Occipital lobe (tissue), 2 donors: ENCODE measurements around the gene MTMR12. TPM values are rescaled to one million over a fixed set of nuclear protein-coding genes. Genes with fewer than 3 reads are reported as not detected.
"Not testable (repeated sequence)": the region's sequence is repeated elsewhere in the genome, so short reads cannot be mapped to it uniquely, and the experiment has no call there.

ENCODE experiments used
- DNase-seq: peaks from one replicate; lab custom pipeline; 2025; lab: John Stamatoyannopoulos, UW
- total RNA-seq: library from RNA; depleted of rRNA; stranded (reverse); fragments of >200 nt; gene quantifications from one replicate; pipeline ENCODE4 v1.2.3, GENCODE V29; 2014

Gene MTMR12
- total RNA-seq, 1 donor from 2014 or later: 23.2 TPM

DNA sequence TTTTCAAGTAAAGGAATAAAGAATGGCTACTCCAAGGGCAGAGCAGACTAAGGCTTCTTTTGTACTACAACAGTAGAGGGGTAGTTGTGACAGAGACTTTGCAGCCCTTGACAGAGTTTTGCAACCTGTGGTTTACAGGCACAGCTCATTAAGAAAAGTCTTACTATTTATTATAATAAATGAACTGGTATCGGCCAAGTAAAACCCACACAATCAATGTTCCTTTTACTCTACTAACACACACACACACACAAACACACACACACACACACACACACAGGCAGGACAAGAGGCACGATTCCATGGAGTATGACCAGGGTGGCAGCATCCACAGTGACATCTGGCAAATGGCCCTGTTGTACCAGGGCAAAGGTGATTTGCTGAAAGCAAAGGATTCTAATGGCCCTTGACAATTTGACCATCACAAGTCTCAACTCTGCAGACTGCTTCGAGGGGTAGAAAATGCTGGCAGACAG lies 79.5 kb downstream of the MTMR12 start:
- no peak for DNase-seq

DNA sequence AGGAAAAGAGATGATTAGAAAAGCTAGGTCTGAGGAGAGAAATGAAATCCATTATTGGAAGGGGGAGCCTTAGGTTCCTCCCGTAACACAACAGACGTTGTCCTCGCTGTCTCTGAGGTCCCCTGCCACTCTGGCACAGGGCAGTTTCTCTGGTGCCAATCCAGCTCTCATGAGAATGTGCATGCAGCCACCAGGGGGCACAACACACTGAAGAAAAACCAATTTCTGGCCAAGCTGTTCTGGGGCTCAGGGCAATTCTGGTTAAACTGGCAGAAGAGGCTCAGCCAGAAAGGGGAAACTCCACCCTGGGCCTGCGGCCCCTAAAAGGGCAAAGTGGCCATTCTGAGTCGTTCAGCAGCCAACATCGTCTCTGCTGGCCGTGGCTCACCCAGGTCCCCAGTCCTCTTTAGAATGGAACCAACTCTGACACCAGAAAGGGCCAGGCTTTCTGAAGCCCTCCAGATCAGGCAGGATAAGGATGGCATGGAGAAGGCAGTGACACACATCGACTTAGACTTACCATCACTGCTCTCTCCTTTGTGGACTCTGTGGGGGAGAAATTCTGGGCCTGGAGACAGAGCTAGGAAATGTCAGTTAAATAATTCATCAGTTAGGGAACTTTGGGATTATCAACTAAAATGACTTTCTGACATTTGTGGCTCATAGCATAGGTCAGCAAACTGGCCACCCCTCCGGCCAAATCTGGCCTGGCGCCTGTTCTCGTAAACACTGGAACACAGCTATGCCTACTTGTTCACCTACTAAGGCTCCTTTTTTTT lies 80.1 kb downstream of the MTMR12 start:
- DNase-seq: peak; percentile 61

DNA sequence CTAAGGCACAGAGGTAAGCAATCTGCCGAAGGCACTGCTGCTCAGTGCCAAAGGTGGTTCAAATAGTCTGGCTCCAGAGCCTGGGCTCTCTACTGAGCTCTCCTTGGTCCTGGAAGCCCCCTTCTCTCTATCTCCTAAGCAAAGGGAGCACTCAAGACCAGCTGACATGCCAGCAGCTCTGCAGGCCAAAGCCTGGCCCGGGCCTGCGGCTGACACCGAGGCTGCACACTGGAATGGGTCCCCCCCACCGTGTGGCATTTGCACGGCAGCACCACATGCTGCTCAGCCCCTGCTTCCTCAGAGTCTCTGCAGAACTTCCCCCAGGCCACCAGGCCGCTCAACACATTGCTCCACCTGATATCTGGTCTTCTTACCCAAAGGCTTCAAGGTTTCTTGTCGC lies 80.8 kb downstream of the MTMR12 start:
- no peak for DNase-seq

DNA sequence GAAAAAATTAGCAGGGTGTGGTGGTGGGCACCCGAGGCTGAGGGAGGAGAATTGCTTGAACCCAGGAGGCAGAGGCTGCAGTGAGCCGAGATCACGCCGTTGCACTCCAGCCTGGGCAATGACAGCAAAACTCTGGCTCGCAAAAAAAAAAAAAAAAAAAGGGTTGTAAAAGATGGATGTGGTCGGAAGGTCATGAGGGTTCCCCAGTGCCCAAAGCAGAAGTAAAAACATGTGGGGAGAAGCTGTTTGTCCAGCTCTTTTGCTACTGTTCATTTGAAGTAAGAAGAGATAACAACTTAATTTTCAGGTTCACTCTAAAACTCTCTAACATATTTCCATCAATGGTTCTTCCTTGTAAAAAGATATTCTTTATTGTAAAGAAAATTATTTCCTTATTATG lies 81.5 kb downstream of the MTMR12 start:
- no peak for DNase-seq

DNA sequence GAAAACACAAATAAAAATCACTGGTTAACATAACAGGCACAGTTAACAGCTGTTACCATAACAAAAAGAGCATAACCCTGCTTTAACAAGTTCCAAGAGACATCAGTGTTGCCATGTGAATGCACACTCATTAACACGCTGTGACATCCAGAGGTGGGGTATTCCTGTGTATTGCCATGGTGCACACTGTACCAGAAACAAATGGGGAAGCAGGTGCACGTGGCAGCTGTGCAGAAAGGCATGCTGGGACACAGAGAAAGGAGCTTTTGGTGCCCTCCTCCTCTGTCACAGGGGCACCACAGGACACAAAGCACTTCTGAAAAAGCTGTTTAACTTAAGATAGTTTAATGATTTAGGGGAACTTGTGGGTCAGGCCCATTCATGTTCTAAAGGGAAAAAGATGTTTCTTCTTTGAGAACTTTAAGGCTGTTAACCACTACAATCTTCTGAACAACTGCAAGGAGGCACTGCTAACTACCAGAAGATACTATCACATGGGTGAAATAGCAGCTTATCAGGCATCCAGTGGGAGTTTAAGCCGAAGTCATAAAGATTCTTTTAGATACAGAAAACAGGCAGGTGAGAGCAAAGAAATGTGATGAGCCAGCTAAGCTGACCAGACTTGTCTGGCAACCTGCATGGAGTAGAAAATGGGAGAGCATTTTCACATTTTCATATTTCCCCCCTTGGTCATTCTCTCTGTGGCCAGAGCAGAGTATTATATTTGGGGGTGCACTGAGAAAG lies 82.2 kb downstream of the MTMR12 start:
- DNase-seq: no peak

DNA sequence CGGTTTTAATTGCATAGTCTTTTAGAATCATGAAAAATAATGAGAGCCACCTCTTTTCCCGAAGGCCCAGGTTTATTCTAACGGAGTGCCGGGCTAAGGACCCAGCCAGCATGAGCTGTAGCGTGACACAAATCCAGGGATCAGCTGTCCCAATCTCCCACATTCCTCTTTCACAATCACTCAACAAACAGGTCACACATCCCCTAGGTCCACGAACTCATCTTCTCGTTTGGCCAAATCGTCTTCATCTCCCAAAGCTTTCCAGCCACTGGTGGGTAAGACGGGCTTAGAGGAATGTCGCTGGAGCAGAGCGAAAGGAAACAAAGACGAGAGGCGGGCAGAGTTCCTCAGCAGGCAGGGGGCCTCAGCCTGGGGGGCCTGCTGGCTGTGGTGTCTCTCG lies 83.2 kb downstream of the MTMR12 start:
- DNase-seq: no peak

DNA sequence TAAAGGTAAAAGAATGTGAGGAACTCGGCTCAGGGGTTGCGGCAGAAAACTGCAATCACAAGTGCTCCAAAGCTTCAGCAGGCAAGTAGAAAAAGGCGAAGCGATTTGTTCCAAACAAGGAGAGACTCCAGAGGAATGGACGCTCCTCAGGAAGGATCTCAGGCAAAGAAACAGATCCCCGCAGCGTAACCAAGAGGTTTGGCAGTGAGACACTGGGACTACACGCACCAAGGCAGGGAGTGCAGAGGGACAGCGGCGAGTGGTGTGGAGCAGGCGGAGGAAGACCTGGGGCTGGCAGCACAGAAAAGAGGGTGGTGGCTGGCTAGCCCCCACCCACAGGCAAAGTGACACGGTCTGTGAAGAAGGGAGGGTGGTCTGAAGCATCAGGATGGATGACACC lies 83.9 kb downstream of the MTMR12 start:
- no peak for DNase-seq

DNA sequence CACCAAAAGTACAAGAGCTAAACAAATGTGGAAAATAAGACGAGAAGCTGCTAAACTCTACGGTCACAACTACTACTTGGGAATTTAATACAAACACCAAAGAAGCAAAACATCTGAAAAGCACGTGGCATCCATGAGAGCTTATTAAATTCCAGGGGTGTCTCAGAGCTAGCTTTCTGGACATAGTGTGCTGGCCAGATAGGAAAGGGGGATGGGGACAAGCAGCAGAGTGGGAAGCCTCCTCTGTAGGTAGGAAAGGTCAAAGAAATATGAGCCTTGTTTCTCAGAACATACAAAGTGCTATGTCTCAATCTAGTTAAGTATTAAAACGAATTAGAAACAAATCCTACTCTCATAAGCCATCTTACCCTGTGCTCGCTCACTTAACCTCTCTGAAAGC lies 87.3 kb downstream of the MTMR12 start:
- no peak for DNase-seq

DNA sequence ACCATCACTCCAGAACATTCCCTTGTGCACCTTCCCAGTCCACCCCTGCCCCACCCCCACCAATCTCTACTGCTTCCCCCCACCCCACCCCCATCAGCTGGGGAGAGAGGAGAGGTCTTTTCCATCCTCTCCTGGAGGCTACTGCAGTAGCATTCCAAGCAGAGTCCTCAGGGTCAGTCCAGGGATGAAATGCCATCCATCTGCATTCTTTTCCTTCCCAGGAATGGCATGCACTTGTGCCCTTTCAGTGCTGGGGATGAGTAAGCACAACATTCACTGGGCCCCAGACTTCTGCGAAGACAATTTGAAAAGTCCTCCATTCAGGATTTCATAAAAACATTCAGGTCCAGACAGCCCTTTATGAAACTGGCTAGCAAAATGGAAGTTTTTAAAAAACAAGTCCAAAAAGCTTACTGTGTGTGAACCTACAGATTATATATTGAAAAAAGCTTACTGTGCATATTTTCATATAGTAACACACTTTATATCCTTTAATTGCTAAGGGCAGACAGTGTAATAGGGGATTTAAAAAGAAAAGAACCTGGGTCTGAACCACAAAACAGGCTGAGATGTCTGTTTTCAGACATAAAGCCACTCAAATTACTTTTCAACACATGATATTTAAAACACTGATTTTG lies 88.6 kb downstream of the MTMR12 start:
- no peak for DNase-seq

DNA sequence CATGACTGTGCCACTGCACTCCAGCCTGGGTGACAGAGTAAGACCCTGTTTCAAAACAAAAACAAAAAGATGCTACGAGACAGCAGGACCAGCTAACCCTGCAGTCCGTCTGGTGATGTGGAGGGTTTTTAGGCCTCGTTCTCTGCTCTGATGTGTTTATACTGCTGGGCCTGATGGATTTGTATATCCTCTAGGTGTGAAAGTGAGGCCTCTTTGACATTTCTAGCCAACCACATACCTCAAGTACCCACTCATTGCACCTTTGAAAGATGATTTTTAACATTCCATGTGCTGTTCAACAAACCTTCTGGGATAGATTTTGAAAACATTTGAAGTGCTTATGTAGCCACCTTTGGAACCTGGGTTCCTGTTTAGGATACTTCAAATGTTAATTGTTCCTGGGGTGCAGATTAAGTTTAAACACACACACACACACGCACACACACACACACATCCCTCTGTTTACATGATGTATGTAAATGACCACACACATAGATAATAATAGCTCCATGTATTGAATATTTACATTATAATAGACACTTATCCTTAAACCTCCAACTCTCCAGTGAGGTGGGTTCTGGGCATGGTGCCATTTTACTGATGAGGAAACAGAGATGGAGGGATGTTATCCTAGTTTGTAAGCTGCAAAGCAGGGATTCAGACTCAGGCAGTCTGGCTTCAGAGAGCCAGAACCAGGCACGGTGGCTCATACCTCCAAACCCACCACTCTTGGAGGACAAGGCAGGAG lies 89.8 kb downstream of the MTMR12 start:
- DNase-seq: no peak

DNA sequence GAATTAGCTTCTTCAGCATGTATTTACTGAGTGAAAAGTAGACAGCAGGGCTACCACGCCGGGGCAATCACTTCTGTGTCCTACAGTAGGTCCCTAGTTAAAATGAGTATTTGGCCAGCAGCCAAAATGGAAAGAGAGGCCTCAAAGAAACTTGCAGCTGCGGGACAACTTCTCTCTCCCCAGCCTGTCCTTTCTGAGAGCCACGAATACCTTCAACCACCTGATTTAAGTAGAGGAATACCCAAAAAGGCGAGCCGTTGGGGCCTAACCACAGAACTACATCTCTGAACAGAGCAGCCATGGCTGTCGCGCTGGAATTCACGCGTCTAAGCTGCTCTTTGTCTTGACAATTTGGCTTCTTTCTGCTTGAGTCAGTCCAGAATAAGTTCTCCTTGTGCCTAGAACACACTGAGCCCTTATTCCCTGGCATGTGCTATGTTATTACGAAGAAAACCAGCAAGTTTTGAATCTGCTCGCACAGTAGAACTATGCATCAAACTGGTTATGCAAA lies 94.8 kb downstream of the MTMR12 start:
- DNase-seq: no peak

DNA sequence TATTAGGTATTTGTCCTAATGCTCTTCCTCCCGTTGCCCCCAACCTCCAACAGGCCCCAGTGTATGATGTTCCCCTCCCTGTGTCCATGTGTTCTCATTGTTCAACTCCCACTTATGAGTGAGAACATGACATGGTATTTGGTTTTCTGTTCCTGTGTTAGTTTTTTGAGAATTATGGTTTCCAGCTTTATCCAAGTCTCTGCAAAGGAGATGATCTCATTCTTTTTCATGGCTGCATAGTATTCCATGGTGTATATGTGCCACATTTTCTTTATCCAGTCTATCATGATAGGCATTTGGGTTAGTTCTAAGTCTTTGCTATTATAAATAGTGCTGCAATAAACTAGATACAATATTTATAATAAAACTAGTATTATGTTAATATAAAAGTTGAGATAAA lies 98.4 kb downstream of the MTMR12 start:
- DNase-seq: not testable (repeated sequence)

DNA sequence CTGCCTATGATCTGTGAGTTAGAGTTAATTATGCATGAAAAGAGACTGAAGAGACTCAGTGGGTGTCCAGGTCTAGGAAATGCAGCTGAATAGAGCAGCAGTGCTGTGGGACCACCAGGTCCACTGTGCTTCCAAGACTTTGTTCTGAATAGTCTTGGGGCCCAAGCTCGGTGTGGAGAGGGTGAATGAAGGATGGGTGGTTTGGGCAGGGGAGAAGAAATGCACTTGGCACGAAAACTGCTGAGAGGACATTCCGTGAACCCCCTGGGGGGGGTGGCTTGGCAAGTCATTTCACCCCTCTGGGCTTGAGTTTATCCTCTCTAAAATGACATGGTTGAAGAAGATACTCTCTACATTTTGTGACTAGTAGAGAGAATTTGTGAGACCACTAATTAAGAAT lies 102.6 kb downstream of the MTMR12 start:
- DNase-seq: no peak

DNA sequence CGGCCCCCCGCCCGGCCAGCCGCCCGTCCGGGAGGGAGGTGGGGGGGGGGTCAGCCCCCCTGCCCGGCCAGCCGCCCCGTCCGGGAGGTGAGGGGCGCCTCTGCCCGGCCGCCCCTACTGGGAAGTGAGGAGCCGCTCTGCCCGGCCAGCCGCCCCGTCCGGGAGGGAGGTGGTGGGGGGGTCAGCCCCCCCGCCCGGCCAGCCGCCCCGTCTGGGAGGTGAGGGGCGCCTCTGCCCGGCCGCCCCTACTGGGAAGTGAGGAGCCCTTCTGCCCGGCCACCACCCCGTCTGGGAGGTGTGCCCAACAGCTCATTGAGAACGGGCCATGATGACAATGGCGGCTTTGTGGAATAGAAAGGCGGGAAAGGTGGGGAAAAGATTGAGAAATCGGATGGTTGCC lies 103.9 kb downstream of the MTMR12 start:
- not testable (repeated sequence) for DNase-seq

DNA sequence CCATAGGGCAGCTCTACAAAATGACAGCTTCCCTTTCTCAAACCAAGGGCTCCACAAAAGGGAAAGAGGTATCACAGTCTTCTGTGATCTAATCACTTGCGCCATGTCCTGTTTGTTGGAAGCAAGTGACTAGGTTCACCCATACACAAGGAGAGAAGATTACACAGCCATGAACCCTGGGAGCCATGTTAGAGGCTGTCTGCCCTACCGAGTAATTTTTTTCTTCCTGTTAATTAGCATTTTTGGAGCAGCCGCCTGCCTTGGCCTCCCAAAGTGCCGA lies 105.4 kb downstream of the MTMR12 start:
- no peak for DNase-seq

DNA sequence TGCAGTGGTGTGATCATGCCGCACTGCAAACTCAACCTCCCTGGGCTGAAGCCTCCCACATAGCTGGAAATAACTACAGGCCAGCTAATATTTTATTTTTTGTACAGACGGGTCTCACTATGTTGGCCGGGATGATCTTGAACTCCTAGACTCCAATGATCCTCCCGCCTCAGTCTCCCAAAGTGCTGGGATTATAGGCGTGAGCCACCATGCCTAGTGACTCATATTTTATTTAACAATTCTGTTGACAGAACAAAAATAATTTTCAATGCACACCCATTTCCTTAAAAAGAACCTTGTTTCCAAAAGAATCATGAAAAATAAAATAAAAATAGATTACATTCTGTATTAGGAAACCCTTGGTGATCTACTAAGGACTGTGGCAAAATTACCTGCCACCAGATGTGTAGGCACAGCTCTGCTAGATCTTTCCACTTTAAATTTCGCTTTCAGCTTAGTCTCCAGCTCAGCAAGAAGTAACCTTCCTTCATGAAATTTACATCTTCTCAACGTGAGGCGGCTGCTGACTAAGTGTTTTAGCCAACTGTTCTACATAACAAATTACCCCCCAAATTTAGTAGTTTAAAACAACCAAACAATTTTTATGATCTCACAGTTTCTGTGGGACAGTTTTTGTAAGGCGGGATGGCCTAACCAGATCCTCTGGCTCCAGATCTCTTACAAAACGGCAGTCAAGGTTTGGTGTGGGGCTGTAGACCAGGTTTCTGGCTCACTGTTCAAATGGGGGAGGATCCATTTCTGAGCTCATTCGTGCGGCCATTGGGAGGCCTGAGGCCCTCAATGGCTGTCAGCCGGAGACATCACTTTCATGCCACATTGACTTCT lies 106.0 kb downstream of the MTMR12 start:
- DNase-seq: no peak

DNA sequence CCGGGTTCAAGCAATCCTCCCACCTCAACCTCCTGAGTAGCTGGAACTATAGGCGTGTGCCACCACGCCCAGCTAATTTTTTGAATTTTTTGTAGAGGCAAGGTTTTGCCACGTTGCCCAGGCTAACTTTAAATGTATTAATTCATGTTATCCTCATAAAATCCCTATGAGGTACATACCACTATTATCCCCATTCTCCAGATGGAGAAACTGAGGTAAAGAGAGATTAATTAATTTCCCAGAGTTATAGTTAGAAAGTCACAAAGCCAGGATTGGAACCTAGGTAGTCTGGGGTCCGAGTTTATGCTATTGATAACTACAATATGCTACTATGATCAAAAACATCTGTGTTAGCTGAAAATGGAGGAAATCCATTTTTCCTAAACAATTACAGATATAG lies 106.7 kb downstream of the MTMR12 start:
- DNase-seq: no peak

DNA sequence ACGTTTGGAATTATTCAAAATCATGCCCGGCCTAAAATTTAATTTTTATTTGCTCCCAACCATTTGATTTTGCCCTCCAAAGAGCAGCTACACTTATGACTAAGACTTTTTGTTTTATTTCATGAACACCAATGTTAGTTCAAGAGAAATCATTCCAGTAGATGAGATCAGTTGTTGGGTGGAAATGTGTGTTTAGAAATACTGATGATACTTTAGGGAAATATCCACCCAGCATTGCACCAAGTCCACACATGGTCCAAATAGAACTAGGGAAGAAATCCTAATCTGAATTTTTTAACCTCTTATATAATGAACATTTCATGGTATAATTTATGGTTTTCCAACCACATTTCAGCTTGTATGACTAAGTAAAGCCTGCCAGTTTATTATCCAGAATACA lies 110.3 kb downstream of the MTMR12 start:
- no peak for DNase-seq

DNA sequence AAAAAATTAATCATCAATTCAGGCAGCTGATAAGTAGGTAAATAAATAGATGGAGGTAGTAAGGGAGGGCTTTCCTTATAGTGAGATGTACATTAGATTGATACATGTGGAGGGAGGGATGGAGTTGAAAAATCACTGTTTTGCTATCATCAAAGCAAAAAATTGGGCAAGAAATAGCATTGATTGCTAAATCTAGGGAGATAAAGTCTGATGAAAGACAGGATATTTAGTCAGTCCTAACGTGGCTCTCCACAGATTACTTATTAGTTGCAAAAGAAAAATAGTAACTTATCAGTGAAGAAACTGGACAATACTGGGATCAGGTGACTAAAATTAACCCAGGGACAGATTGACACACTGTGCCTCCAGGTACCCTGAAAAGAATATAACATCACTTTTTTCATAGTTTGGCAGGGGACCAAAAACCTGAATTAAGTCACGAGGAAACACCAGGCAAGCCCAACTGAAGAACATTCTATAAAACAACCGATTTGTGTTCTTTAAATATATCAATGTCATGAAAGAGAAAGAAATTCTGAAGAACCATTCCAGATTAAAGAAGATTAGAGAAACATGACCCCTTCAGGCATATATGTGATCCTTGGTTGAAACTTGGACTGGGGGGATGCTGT lies 111.5 kb downstream of the MTMR12 start:
- DNase-seq: no peak

DNA sequence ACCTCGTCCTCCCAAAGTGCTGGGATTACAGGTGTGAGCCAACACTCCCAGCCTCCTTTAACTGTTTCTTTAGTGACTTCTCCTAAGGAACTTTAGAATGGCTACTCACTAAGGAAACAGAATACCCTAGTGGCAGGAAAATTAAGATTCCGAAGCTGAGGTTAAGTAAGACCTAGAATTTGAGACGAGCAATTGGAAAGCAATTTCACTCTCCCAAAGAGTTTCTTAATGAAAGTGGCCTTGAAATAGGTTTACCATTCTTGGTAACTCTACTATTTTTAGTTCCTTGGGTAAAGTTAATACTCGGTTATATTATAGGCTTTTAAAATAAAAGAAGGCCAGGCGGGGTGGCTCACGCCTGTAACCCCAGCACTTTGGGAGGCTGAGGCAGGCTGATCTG lies 115.7 kb downstream of the MTMR12 start:
- DNase-seq: no peak
